Measurements from ENCODE around the gene PCDH15.

The PCDH15 gene

DNA sequence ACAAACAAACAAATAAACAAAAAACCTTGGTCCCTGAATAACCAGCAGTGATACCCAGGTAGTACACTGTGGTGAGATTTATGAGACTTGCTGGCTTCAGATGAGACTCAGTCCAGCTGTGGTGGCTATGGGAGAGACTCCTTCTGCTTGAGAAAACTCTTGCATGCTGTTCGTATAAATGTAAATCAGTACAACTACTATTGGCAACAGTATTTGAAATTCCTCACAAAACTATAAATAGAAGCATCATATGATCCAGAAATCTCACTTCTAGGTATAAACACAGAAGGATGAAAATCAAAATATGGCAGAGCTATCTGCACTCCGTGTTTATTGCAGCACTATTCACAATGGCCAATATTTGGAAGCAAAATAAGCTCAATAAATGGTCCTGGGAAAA, 692.1 kb downstream of the PCDH15 start:
- DNase-seq, result no peak

DNA sequence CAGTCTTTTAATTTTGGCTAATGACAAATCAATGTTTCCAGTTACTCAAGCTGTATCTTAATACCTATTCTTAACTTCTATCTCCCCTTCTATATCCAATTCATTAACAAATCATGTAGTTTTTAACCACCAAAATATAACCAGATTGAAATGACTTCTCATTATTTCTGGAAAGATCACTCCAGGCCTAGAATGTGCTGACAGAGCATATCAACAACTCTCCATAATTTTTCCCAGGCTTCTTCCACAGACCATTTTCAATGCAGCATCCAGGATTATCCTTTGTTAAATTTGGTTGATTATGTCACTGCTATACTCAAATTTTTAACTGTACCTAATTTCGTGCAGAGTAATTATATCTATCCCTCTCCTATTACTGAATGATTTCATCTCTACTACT, 704.1 kb downstream of the PCDH15 start:
- no peak for DNase-seq

DNA sequence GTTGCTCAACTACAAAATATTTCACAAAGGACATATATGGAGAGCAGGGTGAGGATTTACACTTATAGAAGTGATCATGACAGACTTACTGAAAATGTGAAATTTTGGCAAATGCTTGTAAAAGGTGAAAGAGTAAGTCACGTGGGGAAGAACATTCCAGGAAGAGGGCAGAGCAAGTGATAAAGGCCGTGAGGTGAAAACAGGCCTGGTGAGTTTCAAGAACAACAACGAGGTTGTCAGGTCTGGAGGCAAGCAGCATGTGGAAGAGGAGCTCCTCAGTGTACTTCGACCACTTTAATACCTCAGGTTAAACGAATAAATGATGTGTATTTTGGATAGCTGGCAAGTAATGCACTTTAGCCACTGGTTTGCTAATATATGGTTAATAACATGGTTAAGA, 706.7 kb downstream of the PCDH15 start:
- DNase-seq, result no peak

DNA sequence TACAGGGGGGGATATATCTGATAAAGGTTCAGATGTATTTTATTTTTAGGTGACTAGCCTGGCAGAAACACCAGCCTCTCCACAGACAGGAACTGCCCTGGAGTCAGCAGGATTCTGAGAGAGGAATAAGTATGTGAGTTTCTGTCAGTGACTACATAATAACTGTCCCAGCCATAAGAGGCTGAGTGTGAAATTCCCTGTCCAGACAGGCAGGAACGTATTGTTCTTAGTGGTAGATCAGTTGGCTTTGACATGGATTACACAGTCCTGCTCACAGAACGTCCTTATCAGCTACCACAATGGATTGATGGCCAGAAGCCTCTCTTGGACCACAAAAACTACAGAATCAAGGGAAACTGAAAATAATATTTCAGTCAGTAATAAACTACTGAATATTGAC, 709.8 kb downstream of the PCDH15 start:
- no peak for DNase-seq

- DNase-seq, result no peak
Observed at GRCh38 chr10:54081950-54082349, 719.1 kb downstream of the PCDH15 start.

DNA sequence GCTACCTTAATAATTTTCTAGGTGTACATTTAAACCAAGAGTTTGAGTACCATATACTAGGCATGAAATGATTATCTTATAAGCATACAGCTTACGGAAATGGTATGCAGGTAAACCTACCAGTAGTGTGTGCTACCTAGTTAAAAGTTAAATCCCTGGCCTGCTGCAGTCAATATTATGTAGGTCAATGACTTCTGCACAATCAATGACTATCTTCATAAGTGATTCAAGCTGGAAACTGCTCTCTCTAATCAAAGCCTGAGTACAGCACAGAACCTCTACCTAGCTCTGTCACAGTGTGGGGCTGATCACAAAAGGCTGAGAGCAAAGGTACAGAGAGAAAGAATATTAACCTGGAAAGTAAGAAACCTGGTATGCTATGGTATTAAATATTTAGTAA, 733.7 kb downstream of the PCDH15 start:
- no peak for DNase-seq

DNA sequence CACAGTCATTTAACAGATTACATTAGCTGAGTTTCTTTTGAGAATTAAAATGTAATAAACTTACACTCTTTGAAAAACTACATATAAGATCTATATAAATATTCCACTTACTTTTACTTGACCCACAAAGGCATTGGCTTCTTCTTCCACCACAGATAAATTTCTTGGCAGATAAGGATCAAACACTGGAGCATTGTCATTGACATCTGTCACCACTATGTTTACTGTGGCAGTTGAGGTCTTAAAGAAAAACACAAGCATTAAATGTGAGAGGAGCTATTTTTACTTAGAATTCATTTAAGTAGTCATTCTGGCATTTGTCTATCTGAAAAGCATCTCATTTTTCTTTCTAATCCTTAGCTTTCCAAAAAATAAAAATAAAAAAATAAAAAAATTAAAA, 734.4 kb downstream of the PCDH15 start:
- DNase-seq, result no peak

GRCh38 chr10:54065106-54065505, 735.9 kb downstream of the PCDH15 start:
- DNase-seq, result no peak

DNA sequence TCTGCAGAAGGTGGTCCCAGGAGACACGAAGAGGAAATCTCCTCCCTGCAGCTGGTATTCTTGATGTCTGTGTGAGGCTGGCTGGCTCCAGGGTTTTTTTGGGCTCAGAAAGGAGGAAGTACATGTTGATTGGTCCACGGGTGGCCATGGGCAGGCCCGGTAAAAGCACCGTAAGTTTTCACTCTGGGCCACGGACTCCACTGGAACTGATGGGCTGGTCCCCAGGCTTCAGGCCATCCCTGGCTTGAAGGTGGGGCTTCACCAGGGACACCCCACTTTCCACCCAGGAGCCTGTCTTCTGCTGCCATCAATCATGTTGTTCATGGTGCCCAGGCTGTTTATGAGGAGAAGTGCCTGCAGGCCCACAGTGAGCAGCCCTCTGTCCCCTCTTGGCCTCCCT, 736.8 kb downstream of the PCDH15 start:
- no peak for DNase-seq

DNA sequence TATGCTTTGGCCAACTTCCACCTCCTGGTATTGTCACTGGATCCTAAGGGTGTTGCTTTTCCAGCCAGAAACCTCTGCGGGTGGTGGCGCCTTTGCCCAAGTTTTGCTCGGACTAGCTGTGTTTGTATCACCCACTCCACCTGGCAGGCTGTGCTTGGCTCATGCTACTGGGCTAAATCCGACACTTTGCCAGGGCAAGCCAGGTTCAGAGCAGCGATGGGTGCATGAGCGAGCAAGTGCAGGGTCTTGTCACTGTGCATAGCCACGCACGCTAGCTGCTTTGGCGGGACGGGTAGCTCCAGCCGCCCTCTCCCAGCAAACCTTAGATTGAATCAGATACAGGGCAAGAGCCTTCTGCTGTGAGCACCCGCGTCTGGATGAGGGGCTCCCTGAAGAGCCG, 737.5 kb downstream of the PCDH15 start:
- DNase-seq, result no peak

- DNase-seq, result no peak
Observed at GRCh38 chr10:54060572-54060971, 740.5 kb downstream of the PCDH15 start.

- DNase-seq, result no peak
Observed at GRCh38 chr10:54057357-54057756, 743.7 kb downstream of the PCDH15 start.

- DNase-seq, result no peak
Observed at GRCh38 chr10:54026340-54026739, 774.7 kb downstream of the PCDH15 start.

DNA sequence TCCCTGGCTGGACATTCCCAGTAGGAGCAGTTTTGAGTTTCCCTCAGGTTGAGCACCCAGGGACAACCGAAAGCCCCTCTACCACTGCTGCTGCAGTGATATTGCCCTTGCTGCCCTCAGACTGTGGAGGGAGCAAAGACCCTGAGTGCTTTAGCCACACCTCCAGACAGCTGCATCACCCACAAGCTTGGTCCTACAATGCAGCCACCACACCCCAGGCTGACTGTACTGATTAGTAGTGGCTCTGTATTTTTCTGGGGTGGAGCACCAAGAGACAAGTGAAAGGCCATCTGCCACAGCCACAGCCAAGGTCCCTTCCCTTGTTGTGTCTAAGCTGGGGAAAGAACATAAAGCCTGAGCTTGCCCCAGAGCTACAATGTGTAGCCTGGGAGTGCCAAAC, 789.9 kb downstream of the PCDH15 start:
- no peak for DNase-seq

DNA sequence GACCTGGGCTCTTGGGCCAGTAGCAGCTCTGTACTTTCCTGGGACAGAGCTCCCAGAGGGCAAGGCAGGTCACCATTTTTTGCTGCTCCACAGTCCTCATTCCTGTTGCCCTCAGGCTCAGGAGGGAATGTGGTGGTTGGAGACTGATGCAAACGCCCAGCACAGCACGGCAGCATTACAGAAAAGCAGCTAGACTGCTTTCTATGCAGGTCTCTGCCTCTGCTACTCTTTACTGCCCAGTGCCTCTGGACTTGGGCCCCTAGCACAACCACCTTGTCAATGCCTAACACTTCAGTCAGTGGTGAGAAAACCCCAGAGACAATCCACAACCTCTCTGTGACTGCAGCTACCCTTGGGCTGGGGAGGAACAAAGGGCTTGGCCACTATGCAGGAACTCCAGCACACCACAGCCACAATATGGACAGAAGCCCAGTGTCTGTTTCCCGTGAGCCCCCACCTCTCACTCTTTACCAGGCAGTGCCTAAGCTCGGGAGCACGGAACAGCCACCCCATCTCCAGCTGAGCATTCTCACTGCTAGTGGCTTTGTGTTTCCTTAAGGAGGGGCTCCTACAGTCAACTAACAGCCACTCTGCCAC, 790.6 kb downstream of the PCDH15 start:
- no peak for DNase-seq

DNA sequence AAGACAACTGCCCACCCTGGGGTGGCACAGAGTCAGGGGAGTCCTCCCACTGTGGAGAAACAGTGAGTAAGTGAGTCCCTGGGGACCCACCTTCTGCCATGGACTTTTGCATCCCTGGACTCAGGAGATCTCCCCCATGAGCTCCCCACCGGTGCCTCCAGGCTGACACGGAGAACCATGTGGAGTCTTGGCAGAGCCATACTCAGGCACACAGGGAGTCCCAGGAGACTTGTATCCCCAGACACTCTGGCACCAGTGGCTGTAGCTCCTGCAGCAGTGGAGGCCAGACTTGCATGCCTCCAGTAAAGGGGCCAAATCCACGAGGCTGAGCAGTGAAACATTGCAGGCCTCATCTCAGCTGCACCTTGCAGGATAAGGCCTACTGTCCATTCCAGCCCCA, 791.4 kb downstream of the PCDH15 start:
- no peak for DNase-seq

DNA sequence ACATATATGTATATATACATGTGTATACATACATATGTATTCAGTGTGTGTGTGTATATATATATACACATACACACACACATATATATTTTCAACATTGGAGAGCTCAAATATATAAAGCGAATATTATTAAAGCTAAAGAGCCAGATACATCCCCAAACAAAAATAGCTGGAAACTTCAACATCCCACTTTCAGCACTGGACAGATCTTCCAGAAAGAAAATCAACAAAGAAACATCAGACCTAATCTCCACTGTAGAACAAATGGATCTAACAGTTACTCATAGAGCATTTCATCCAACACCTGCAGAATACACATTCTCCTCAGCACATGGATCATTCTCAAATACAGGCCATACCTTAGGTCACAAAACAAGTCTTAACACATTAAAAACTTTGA, 799.0 kb downstream of the PCDH15 start:
- no peak for DNase-seq

- DNase-seq, result peak; percentile 21
Observed at GRCh38 chr10:53997953-53998352, 803.1 kb downstream of the PCDH15 start.

DNA sequence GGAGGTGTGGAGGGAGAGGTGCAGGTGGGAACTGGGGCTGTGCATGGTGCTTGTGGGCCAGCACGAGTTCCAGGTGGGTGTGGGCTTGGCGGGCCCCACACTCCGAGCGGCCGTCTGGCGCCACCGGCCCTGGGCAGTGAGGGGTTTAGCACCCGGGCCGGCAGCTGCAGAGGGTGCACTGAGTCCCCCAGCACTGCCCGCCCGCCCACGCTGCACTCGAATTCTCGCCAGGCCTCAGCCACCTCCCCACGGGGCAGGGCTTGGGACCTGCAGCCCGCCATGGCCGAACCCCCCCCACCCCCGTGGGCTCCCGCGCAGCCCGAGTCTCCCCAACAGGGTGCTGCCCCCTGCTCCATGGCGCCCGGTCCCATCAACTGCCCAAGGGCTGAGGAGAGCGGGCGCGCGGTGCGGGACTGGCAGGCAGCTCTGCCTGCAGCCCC, 810.2 kb downstream of the PCDH15 start:
- DNase-seq, result no peak

DNA sequence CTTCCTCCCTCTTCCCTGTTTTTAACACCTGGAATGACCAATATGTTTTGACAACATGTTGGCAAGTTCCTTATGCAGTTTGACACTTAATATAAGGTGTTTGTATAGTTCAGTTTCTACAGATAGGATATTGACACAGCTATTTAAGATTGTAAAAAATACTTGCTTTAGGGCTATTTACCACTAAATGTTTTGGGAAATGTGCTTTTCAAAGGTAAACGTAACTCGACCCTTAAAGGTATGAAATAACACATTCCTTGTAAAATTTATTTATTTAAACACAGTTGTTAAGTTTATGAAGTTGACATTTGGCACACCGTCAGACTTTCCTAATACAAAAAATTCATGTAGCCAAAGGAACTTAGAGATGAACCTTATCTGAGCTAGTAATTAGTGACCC, 817.6 kb downstream of the PCDH15 start:
- DNase-seq, result no peak

DNA sequence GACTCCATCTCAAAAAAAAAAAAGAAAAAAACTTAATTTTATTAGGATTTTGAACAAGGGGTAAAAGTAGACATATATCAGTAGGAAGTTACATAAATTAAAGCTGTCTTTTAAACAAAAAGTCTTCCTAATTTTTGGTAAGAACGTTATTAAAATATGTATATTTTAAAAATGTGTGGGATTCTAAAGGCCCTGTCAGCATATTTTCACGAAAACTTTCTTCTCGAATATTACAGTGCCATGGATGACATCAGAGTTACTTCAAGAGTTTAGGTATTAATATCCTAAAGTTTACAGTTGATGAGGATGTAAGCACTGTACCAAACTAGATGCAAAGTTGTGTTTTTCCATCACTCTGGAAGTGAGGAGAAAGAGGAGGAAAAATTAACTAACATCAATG, 820.8 kb downstream of the PCDH15 start:
- DNase-seq, result no peak

- no peak for DNase-seq
Observed at GRCh38 chr10:53978301-53978700, 822.7 kb downstream of the PCDH15 start.

- DNase-seq, result no peak
Observed at GRCh38 chr10:53977267-53977666, 823.8 kb downstream of the PCDH15 start.

DNA sequence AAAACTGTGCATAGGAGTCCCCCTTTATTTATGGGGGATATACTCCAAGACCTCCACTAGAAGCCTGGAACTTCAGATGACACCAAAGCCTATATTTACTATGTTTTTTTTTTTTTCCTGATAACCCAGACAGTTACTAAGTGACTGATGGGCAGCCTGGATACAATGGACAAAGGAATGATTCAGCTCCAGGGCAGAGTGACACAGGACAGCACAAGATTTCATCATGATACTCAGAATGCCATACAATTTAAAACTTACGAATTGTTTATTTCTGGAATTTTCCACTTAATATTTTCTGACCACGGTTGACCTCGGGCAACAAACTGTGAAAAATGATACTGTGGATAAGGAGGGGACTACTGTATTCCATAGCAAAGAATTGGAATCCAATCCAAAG, 843.6 kb downstream of the PCDH15 start:
- no peak for DNase-seq

- DNase-seq, result no peak
Observed at GRCh38 chr10:53955091-53955490, 845.9 kb downstream of the PCDH15 start.
